Neural cell (in vitro differentiated cells): Measurements from ENCODE around the gene RNGTT.

Source experiments
- CTCF ChIP-seq: fragments of 450-650 bp; IDR thresholded peaks from 2 replicates; pipeline ENCODE4 v1.5.1; 2014; ENCODE audit warnings: antibody characterized with exemption, mild to moderate bottlenecking, moderate library complexity; ENCODE audit not compliant: poor library complexity, severe bottlenecking
- EP300 ChIP-seq: fragments of 450-650 bp; conservative IDR thresholded peaks from 2 replicates; pipeline ENCODE4 v1.6.1; 2014; ENCODE audit warnings: antibody characterized with exemption, mild to moderate bottlenecking, moderate library complexity; ENCODE audit not compliant: poor library complexity, severe bottlenecking
- EZH2 ChIP-seq: fragments of 200-600, 300-800 bp; shearing (Covaris generic), sonication (generic); IDR thresholded peaks from 2 replicates; pipeline ENCODE4 v1.6.1; 2014; ENCODE audit warnings: antibody characterized with exemption, low read length, borderline replicate concordance, mild to moderate bottlenecking; ENCODE audit not compliant: insufficient read depth, poor library complexity, severe bottlenecking
- MXI1 ChIP-seq: fragments of 450-650 bp; conservative IDR thresholded peaks from 2 replicates; pipeline ENCODE4 v1.6.1; 2014; ENCODE audit warnings: antibody characterized with exemption, mild to moderate bottlenecking; ENCODE audit not compliant: poor library complexity, severe bottlenecking
- POLR2AphosphoS5 ChIP-seq: IDR thresholded peaks from 2 replicates; pipeline ENCODE4 v1.6.1; 2012
- RAD21 ChIP-seq: fragments of 450-650 bp; conservative IDR thresholded peaks from 2 replicates; pipeline ENCODE4 v1.6.1; 2014; ENCODE audit warnings: antibody characterized with exemption, mild to moderate bottlenecking, moderate library complexity
- REST ChIP-seq: IDR thresholded peaks from 2 replicates; pipeline ENCODE4 v1.6.1; 2012; ENCODE audit warnings: borderline replicate concordance
- TAF1 ChIP-seq: IDR thresholded peaks from 2 replicates; pipeline ENCODE4 v1.6.1; 2012; ENCODE audit warnings: low read depth

- TF ChIP-seq CTCF (no peak), RAD21 (no peak), POLR2AphosphoS5 (no peak), EP300 (no peak), TAF1 (no peak), MXI1 (no peak), REST (no peak), EZH2 (no peak)
Observed at GRCh38 chr6:88813045-88813444, 150.4 kb downstream of the RNGTT start.
